NCI-H2196 treated with DMSO at 0.1 percent for 48 hours (cell line): Measurements from ENCODE around the gene ERP44.

Experiments used
- DNase-seq: peaks from one replicate; lab custom pipeline; 2025; ENCODE audit not compliant: unreplicated experiment; lab: John Stamatoyannopoulos, UW

The ERP44 gene

GRCh38 chr9:99954819-99955218 lies 144.0 kb downstream of the ERP44 start:
- DNase-seq = no peak

- DNase-seq = no peak
Observed at GRCh38 chr9:99953861-99954507, 144.8 kb downstream of the ERP44 start.

GRCh38 chr9:99948896-99949295 lies 149.9 kb downstream of the ERP44 start:
- DNase-seq = peak; percentile 56

GRCh38 chr9:99948482-99948881 lies 150.3 kb downstream of the ERP44 start:
- no peak for DNase-seq

- no peak for DNase-seq
Observed at GRCh38 chr9:99947395-99947794, 151.4 kb downstream of the ERP44 start.

GRCh38 chr9:99936947-99937587 lies 161.7 kb downstream of the ERP44 start:
- no peak for DNase-seq

GRCh38 chr9:99931155-99931840 lies 167.5 kb downstream of the ERP44 start:
- DNase-seq = no peak

GRCh38 chr9:99929652-99930051 lies 169.1 kb downstream of the ERP44 start:
- DNase-seq = no peak
